ENCODE measurements around the gene CCL7.

CCL7 gene

GRCh38 chr17:34318474-34318873 lies 48.5 kb downstream of the CCL7 start:
- peak; percentile 18 for TF ChIP-seq CTCF (conservative IDR thresholded peaks at IDR 0.05; ENCODE audit: low read depth, low read length)
- H3K4me3 ChIP-seq (ENCODE audit: low read length), result no peak overlapping the region
- no peak for DNase-seq (ENCODE audit: low read depth)

- no peak within 1 kb of the TSS for H3K4me3 ChIP-seq (ENCODE audit: low read length)
- no peak for DNase-seq (ENCODE audit: low read depth)
- TF ChIP-seq CTCF (conservative IDR thresholded peaks at IDR 0.05; ENCODE audit: low read depth, low read length), result no peak
Measured at GRCh38 chr17:34319039-34319483, 49.0 kb downstream of the CCL7 start, which contains the start of gene CCL8. TSS of gene CCL8 (plus strand) at chr17:34319435. CDS start at chr17:34319502, 67 bp downstream.
